Smooth muscle cell (in vitro differentiated cells): ENCODE results near the gene VIPR2. TPM values are rescaled to one million over a fixed set of nuclear protein-coding genes. Genes with fewer than 3 reads are reported as not detected.
"Not testable (repeated sequence)": the region's sequence is repeated elsewhere in the genome, so short reads cannot be mapped to it uniquely, and the experiment has no call there.

Experiments
- DNase-seq: peaks from one replicate; lab custom pipeline; 2025; ENCODE audit not compliant: unreplicated experiment; lab: John Stamatoyannopoulos, UW
- H2AFZ ChIP-seq: fragments of 200-600 bp; sonication (generic); 2 replicates; pipeline ENCODE4 v1.6.0; 2016; ENCODE audit warnings: antibody characterized with exemption, low read depth, mild to moderate bottlenecking
- H3F3A ChIP-seq: fragments of 200-600 bp; sonication (generic); 2 replicates; pipeline ENCODE4 v1.6.0; 2017; ENCODE audit warnings: antibody characterized with exemption, low read depth
- H3K27ac ChIP-seq: fragments of 200-600 bp; sonication (generic); 2 replicates; pipeline ENCODE4 v1.5.1; 2016; ENCODE audit warnings: low read depth, mild to moderate bottlenecking
- H3K27me3 ChIP-seq: fragments of 200-600 bp; sonication (generic); 2 replicates; pipeline ENCODE4 v1.6.1; 2016; ENCODE audit warnings: low read depth, mild to moderate bottlenecking
- H3K36me3 ChIP-seq: fragments of 200-600 bp; sonication (generic); 2 replicates; pipeline ENCODE4 v1.5.1; 2016; ENCODE audit warnings: low read depth
- H3K4me1 ChIP-seq: fragments of 200-600 bp; sonication (generic); 2 replicates; pipeline ENCODE4 v1.5.1; 2016; ENCODE audit warnings: low read depth
- H3K4me2 ChIP-seq: fragments of 200-600 bp; sonication (generic); 2 replicates; pipeline ENCODE4 v1.6.0; 2016; ENCODE audit warnings: mild to moderate bottlenecking
- H3K4me3 ChIP-seq: fragments of 200-600 bp; sonication (generic); 2 replicates; pipeline ENCODE4 v1.5.1; 2016; ENCODE audit warnings: mild to moderate bottlenecking
- H3K79me2 ChIP-seq: fragments of 200-600 bp; sonication (generic); 2 replicates; pipeline ENCODE4 v1.6.0; 2016; ENCODE audit warnings: low read depth, mild to moderate bottlenecking
- H3K9ac ChIP-seq: fragments of 200-600 bp; sonication (generic); 2 replicates; pipeline ENCODE4 v1.6.0; 2016; ENCODE audit warnings: low read depth
- H3K9me3 ChIP-seq: fragments of 200-600 bp; sonication (generic); replicated peaks from 2 replicates; pipeline ENCODE4 v1.5.1; 2016; ENCODE audit warnings: low read depth
- H4K20me1 ChIP-seq: fragments of 200-600 bp; sonication (generic); 2 replicates; pipeline ENCODE4 v1.6.0; 2016; ENCODE audit warnings: low read depth
- WGBS: methylation state at CpG from one replicate; pipeline ENCODE4 v1.1.7; 2016; ENCODE audit warnings: low lambda C conversion rate; 5-methylcytosine and 5-hydroxymethylcytosine counted together
- polyA plus RNA-seq: library from polyadenylated mRNA; unstranded; fragments of >200 nt; fragmentation: Nextera tagmentation; extraction: Ambion mirVana; gene quantifications from 2 replicates; pipeline ENCODE4 v1.2.1, GENCODE V29; 2016
- total RNA-seq: library from RNA; depleted of rRNA; stranded (reverse); fragments of >200 nt; gene quantifications from 2 replicates; pipeline ENCODE4 v1.2.3, GENCODE V29; 2014
- TF ChIP-seq, protein P1 (sequence below): fragments of 200-600 bp; sonication (generic); IDR thresholded peaks from 2 replicates; pipeline ENCODE4 v1.5.1; 2017; ENCODE audit warnings: borderline replicate concordance, mild to moderate bottlenecking, antibody characterized with exemption; ENCODE audit not compliant: insufficient read depth, poor library complexity, severe bottlenecking

VIPR2 gene
- total and polyA plus RNA-seq, 2 experiments from 2014 or later = not detected

DNA sequence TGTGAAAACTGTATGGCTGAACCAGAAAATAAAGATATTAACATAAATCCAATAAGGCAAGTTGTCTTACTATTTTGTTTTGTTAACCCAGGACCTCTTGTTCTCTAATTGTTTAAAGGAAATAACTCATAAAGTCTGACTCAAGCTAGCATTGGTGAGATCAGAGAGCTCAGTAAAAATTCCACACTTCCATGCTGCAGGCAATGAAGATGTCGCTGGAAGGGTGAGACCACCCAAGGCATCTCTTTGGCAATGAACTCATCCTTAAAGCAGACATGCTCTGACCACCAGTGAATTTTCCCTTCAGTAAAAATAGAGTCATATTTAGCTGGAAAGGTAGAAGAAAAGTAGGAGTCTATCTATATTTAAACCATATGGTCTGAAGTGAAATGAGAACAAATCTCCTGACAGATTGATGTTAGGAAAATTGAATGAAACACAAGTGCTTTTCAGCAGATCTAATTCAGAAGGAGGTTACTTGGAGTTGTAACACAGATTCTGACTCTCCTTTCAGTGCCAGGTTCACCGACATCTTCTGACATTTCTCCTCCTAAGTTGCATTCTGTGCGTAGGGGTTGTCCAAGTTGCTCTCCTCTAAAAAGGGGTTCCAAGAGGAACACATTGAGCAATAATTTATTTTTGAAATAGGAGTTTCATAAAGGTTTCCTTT lies 32.8 kb upstream of the VIPR2 start:
- no peak overlapping the region for H3K4me3 ChIP-seq
- H3K79me2 ChIP-seq = no peaks in the 10 kb centered on the region
- DNase-seq = no peak
- no peak overlapping the region for H2AFZ ChIP-seq
- TF ChIP-seq, protein P1, sequence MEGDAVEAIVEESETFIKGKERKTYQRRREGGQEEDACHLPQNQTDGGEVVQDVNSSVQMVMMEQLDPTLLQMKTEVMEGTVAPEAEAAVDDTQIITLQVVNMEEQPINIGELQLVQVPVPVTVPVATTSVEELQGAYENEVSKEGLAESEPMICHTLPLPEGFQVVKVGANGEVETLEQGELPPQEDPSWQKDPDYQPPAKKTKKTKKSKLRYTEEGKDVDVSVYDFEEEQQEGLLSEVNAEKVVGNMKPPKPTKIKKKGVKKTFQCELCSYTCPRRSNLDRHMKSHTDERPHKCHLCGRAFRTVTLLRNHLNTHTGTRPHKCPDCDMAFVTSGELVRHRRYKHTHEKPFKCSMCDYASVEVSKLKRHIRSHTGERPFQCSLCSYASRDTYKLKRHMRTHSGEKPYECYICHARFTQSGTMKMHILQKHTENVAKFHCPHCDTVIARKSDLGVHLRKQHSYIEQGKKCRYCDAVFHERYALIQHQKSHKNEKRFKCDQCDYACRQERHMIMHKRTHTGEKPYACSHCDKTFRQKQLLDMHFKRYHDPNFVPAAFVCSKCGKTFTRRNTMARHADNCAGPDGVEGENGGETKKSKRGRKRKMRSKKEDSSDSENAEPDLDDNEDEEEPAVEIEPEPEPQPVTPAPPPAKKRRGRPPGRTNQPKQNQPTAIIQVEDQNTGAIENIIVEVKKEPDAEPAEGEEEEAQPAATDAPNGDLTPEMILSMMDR = no peak
- no peaks in the 10 kb centered on the region for H3K9me3 ChIP-seq
- H3K9ac ChIP-seq = no peak overlapping the region
- H3K4me2 ChIP-seq = no peak overlapping the region
- H3K4me1 ChIP-seq = no peaks in the 10 kb centered on the region
- no peaks in the 10 kb centered on the region for H3K36me3 ChIP-seq
- no peak overlapping the region for H3K27ac ChIP-seq
- no peaks in the 10 kb centered on the region for H3F3A ChIP-seq
- no peaks in the 10 kb centered on the region for H3K27me3 ChIP-seq
- H4K20me1 ChIP-seq = no peaks in the 10 kb centered on the region
- 78% methylated on average over 3 of the region's 3 CpGs for WGBS

DNA sequence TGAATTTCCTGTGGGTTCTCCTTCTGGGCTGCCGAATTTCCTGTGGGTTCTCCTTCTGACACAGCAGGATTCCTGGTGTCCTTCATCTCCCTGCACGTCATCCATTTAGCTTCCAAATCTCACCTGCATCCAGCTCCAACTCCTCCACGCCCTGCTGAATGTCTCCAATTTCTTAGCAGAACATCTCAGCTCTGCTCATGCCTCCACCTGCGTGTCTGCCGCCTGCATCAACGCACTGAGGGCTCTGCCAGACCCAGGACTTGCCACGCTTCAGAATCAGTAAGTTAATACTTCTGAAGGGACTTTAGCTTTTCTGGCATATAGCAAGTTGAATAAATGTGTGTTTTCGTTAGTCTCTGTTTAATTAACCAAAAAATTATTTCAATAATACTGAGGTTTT lies 31.1 kb upstream of the VIPR2 start:
- no peak overlapping the region for H2AFZ ChIP-seq
- H3K27ac ChIP-seq = no peak overlapping the region
- H3K27me3 ChIP-seq = no peaks in the 10 kb centered on the region
- TF ChIP-seq, protein P1 = no peak
- H3K4me2 ChIP-seq = no peak overlapping the region
- H3F3A ChIP-seq = no peaks in the 10 kb centered on the region
- H3K4me3 ChIP-seq = no peak overlapping the region
- H3K36me3 ChIP-seq = no peaks in the 10 kb centered on the region
- DNase-seq = no peak
- H3K9ac ChIP-seq = no peak overlapping the region
- H3K79me2 ChIP-seq = no peaks in the 10 kb centered on the region
- no peaks in the 10 kb centered on the region for H3K9me3 ChIP-seq
- WGBS = 85% methylated on average over 8 of the region's 8 CpGs
- no peaks in the 10 kb centered on the region for H4K20me1 ChIP-seq
- no peaks in the 10 kb centered on the region for H3K4me1 ChIP-seq

DNA sequence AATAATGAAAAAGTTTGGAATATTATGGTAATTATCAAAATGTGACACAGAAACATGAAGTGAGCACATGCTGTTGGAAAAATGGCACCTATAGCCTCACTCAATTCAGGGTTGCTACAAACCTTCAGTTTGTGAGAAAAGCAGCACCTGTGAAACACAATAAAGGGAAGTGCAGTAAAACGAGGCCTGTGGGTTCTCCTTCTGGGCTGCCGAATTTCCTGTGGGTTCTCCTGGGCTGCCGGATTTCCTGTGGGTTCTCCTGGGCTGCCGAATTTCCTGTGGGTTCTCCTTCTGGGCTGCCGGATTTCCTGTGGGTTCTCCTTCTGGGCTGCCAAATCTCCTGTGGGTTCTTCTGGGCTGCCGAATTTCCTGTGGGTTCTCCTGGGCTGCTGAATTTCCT lies 30.4 kb upstream of the VIPR2 start:
- not testable (repeated sequence) for DNase-seq, H3K9me3 ChIP-seq, H3K27me3 ChIP-seq, H3K9ac ChIP-seq, H2AFZ ChIP-seq, H3K4me1 ChIP-seq, H4K20me1 ChIP-seq, H3K79me2 ChIP-seq, H3F3A ChIP-seq, H3K36me3 ChIP-seq, H3K4me2 ChIP-seq, H3K4me3 ChIP-seq, H3K27ac ChIP-seq
- 89% methylated on average over 6 of the region's 6 CpGs for WGBS

DNA sequence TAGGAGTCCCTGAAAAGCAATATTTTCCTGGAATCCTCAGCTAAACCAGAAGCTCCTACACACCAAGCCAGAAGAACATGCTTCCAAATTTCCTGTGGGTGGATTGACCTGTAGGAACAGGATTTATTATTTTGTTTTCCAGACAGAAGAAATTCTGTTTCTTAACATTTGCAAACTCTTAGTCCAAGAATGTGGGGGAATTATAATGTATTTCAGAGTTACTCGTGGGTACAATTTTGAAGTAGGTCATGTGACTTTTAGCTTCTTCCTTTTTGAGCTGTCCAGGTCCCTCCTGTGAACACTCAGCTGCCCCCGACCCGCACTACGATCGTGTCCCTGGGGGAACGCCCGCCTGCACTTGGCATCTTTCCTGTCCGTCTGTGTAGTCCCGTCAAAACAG lies 27.7 kb upstream of the VIPR2 start:
- Histone ChIP-seq H3K79me2 (no peaks in the 10 kb centered on the region), H3K4me1 (no peaks in the 10 kb centered on the region), H3K27me3 (no peaks in the 10 kb centered on the region), H3K4me2 (no peak overlapping the region), H3K4me3 (no peak overlapping the region), H3K9me3 (no peaks in the 10 kb centered on the region), H3K27ac (no peak overlapping the region), H2AFZ (no peak overlapping the region), H3K36me3 (no peaks in the 10 kb centered on the region), H3F3A (no peaks in the 10 kb centered on the region), H4K20me1 (no peaks in the 10 kb centered on the region), H3K9ac (no peak overlapping the region)
- no peak for DNase-seq
- 94% methylated on average over 9 of the region's 9 CpGs for WGBS
- TF ChIP-seq, protein P1 = no peak
